ENCODE data around the gene NAE1.

Gene NAE1

DNA sequence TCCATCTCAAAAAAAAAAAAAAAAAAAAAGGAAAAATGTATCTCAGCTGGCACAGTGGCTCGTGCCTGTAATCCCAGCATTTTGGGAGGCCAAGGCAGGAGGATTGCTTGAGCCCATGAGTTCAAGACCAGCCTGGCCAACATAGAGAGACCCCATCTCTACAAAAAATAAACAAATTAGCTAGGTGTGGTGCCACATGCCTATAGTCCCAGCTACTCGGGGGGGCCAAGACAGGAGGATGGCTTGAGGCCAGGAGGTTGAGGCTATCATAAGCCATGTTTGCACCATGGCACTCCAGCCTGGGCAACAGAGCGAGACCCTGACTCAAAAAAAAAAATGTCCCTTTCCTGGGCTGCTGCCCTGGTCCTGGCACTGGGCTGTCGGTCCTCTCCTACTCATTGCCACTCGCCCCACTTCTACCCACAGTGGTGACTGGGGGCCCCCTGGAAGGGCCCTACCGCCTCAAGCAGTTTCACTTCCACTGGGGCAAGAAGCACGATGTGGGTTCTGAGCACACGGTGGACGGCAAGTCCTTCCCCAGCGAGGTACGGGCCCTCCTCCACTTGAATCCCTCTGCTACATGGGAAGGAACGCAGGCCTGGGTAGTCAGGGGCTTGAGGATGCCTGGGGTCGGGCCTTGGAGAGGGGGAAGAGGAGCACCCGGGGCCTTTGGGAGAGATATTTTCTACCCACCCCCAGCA lies 19.5 kb upstream of the NAE1 start:
- DNase-seq (ENCODE audit: low read depth in 2 of 2, low spot score in 1 of 2): no peak

GRCh38 chr16:66849549-66849948 lies 18.8 kb upstream of the NAE1 start:
- no peak for DNase-seq (ENCODE audit: low read depth in 2 of 2, low spot score in 1 of 2)

GRCh38 chr16:66849021-66849420 lies 18.2 kb upstream of the NAE1 start:
- DNase-seq (ENCODE audit: low read depth in 2 of 2, low spot score in 1 of 2): no peak

- no peak for DNase-seq (ENCODE audit: low read depth in 2 of 2, low spot score in 1 of 2)
These were observed 17.4 kb upstream of the NAE1 start for GRCh38 chr16:66848172-66848571.

DNA sequence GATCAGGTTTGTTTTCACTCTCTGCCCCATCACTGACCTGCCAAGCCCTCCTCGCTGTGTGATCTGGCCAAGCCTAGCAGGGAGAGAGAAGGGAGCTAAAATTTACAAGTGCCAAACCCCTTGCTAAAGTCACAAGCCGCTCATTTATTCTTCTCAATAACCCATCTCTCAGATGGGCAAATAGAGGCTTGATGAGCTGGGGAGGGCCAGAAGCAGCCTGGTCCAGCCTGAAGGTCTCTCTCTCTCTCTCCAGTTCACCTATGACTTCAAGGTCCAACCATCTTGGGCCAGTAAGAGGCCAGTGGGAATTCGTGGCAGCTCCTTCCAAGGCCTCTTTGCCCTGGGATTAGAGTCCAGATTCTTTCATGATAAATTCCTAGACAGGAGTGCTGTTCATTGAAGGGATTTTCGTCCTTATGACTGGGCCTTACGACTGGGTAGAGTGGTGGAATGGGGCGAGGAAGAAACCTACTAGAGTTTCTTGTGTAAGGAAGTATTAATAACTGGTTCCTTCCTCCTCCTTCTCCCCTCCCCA lies 16.8 kb upstream of the NAE1 start:
- DNase-seq (ENCODE audit: low read depth in 2 of 2, low spot score in 1 of 2): no peak

DNA sequence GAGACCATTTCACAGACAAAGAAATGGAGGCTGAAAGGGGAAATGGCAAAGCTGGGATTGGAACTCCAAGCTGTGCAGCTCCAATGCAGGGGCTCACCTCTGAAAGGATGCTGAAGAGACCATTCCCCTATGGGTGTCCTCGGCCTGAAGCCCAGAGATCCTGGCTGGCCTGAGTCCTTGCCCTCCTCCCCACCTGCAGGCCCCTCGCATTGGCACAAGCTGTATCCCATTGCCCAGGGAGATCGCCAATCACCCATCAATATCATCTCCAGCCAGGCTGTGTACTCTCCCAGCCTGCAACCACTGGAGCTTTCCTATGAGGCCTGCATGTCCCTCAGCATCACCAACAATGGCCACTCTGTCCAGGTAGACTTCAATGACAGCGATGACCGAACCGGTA lies 16.1 kb upstream of the NAE1 start:
- no peak for DNase-seq (ENCODE audit: low read depth in 2 of 2, low spot score in 1 of 2)

DNA sequence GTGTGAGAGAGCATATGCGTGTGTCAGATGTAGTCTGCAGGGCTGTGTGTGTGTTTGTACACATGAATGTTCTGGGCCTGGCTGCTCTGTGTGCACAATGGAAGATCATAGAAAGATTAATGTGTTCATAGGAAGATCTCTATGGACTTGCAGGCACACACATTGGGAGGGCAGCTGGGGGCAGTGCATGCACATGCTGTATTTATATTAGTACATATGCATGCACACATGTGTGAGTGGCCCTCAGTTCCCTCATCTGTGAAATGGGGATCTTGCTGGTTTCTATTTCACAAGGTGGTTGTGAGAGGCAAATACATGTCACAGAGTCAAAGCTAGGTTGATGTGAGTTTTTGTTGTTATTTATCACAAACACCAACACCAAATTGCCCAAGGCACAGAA lies 15.5 kb upstream of the NAE1 start:
- no peak for DNase-seq (ENCODE audit: low read depth in 2 of 2, low spot score in 1 of 2)

GRCh38 chr16:66845791-66846221 lies 15.0 kb upstream of the NAE1 start:
- DNase-seq (ENCODE audit: low read depth in 2 of 2, low spot score in 1 of 2): no peak

- no peak for DNase-seq (ENCODE audit: low read depth in 2 of 2, low spot score in 1 of 2)
These were observed 14.3 kb upstream of the NAE1 start for GRCh38 chr16:66845080-66845410.

DNA sequence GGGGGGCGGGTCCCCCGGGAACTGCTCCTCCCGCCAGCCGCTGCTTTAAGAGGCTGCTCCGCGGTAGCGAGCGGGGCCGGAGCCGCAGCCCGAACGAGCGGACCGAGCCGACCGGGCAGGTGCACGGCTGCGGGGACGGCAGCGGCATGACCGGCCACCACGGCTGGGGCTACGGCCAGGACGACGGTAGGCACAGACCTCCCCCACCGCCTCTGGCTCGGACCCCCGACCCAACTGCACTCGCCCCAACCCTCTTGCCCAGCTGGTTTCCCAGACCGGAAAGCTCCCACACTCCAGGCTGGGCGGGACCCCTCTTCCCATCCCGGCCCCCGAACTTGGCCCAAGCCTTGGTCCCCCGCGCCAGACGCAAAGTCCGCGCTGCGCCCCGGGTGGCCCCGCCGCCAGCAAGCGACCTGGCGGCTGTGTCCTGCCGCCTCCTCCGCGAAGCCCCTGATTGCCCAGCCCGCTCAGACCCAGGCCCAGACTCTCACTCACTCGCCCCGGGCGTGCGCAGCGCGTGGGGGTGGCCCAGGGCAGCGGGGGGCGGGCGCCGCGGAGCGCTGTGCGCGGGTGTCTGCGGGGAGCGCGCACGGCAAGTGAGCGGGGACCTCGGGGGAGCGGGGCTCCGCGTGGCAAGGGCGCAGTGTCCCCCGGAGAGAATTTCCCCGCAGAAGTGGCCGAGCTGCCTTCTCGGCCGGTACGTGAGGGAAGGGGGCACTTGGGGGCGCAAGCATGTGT lies 13.7 kb upstream of the NAE1 start, which contains the start of gene CA7:
Gene CA7, plus strand, starts transcription at position 73 of the 738 bp plus-strand sequence. Its CDS starts 74 bp downstream, at position 147.
- DNase-seq (ENCODE audit: low read depth in 2 of 2, low spot score in 1 of 2): no peak

GRCh38 chr16:66844009-66844341 lies 13.2 kb upstream of the NAE1 start:
- DNase-seq (ENCODE audit: low read depth in 2 of 2, low spot score in 1 of 2): no peak

DNA sequence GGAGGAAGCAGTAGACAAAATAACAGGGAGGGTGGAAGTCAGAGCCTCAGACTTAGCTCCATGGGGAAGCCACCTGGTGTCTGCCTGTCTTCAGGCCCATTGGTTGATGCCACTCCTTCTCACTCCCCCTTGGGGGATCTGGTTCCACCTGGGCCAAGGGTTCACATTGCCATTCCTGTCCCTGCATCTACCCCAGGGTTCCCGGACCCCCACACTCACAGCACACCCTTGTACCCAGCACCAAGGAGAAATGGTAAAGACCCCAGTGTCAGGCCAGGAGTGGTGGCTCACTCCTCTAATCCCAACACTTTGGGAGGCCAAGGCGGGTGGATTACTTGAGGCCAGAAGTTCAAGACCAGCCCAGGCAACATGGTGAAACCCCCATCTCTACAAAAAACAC lies 12.4 kb upstream of the NAE1 start:
- no peak for DNase-seq (ENCODE audit: low read depth in 2 of 2, low spot score in 1 of 2)

DNA sequence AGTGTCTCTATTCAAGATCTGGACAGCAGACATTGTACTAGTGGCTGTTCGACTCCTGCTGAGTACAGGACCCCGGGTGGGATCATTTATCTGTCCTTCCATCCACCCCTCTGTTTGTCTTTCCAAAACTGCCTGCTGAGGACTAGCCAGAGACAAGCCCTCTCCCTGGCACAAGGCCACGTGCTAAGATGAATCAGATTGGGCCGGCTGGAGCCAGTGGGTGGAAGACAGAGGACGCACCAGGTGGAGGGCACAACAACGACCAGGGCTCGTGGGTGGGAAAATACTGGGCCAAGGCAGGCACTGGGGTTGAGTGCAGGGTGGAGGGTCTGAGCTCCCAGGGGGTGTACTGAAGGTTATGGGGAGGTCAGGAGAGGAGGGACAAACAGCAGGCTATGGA lies 12.0 kb upstream of the NAE1 start:
- DNase-seq (ENCODE audit: low read depth in 2 of 2, low spot score in 1 of 2): no peak

- no peak for DNase-seq (ENCODE audit: low read depth in 2 of 2, low spot score in 1 of 2)
These were observed 10.6 kb upstream of the NAE1 start for GRCh38 chr16:66841366-66841765.

- DNase-seq (ENCODE audit: low read depth in 2 of 2, low spot score in 1 of 2): no peak
These were observed 10.1 kb upstream of the NAE1 start for GRCh38 chr16:66840883-66841282.

DNA sequence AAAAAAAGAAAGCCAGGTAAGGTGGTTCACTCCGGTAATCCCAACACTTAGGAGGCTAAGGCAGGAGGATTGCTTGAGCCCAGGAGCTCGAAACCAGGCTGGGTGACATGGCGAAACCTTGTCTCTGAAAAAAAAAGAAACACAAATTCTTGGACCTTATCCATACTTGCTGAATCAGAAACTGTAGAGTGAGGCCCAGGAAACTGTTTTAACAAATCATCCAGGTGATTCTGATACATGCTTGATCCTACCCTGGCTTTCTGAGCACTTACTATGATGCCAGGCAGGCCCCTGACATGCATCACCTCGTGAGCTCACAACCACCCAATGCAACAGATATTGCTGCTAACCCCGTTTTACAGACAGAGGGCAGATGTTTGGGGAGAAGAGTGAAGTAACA lies 4.0 kb upstream of the NAE1 start:
- no peak for DNase-seq (ENCODE audit: low read depth in 2 of 2, low spot score in 1 of 2)

GRCh38 chr16:66832661-66833305 lies 2.0 kb upstream of the NAE1 start:
- DNase-seq (ENCODE audit: low read depth in 2 of 2, low spot score in 1 of 2): no peak

GRCh38 chr16:66832190-66832589 lies 1.4 kb upstream of the NAE1 start:
- DNase-seq (ENCODE audit: low read depth in 2 of 2, low spot score in 1 of 2): no peak

GRCh38 chr16:66824006-66824405 lies 6.8 kb downstream of the NAE1 start:
- no peak for DNase-seq (ENCODE audit: low read depth in 2 of 2, low spot score in 1 of 2)

DNA sequence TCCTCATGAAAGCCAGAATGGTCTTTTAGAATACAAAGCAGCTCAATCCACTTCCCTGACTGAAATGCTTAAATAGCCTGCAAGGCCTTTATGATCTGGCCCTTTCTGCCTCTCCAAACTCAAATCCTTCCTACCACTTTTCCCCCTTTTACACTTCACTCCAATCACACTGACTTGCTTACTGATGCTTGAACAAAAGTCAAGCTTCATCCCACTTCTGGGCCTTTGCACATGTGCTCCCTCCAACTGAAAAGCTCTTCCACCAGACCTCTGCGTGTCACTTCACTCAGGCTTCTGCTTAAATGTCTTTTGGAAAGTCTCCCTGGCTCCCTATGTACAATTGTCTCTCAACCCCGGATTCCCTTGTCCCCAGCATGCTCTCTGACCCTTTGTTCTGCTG lies 16.0 kb downstream of the NAE1 start:
- no peak for DNase-seq (ENCODE audit: low read depth in 2 of 2, low spot score in 1 of 2)

- DNase-seq (ENCODE audit: low read depth in 2 of 2, low spot score in 1 of 2): no peak
These were observed 19.7 kb downstream of the NAE1 start for GRCh38 chr16:66811043-66811442.

DNA sequence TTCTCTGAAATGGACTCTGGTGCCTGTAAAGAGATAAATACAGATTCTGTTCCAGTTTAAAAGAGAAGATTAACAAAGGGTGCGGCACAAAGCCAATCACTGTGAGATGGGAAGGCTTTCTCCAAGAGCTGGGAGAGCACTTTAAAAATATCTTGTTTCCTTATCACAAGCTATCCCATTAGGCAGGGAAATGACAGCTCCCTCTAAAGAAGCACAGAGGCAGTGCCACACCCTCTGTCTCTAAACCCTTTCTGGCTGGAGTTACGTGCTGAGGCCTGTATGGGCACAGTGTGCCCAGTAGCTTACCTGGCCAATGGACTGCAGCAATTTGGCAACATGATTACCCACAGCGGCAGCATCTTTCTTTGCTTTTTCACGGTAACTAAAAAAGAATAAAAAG lies 20.4 kb downstream of the NAE1 start:
- DNase-seq (ENCODE audit: low read depth in 2 of 2, low spot score in 1 of 2): no peak
